CD4-positive, alpha-beta T cell treated with Interleukin-6 at 100 ng/mL for 8 hours (primary cell): ENCODE data around the gene RBM5.

Source experiments
- DNase-seq: peaks from one replicate; pipeline ENCODE4 v3.0.0-alpha.2; 2020; ENCODE audit warnings: mixed read lengths, low spot score

The RBM5 gene

DNA sequence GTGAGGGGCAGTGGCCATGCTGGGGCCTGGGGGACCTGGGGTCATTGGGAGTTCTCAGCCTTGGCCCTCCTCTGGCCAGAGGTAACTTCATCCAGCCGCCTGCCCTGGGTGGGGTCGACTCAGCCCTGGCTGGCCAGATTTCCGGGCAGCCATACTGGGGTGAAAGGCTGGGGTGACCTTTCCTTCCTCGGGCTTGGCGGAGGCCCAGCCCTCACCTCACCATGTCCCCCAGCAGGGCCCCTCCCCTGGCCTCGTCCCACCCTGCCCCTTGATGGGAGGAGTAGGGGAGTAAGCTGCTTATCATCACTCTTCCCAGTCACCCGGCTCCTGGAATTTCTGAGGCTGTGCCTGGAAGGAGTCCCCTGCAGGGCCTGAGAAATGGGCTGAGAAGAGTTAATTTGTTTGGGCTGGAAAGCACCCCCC, 71.9 kb downstream of the RBM5 start:
- no peak for DNase-seq

DNA sequence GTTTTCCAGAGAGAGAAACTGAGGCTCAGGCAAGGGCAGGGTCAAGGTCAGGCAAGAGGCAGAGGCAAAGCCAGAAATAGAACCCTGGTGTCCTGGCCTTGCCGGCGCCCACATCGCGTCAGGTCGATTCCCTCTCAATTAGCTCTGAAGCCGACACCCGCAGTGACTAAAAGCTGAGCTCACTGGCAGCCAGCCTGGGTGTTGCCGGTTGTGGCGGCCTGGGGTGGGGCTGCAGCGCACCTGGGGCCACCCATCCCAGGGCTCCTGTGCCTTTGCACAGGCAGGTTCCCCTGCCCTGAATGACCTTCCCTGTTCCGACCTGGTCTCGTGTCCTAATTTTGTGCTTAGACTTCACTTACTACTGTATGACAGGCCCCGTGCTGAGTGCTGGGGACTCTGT, 72.6 kb downstream of the RBM5 start:
- no peak for DNase-seq

DNA sequence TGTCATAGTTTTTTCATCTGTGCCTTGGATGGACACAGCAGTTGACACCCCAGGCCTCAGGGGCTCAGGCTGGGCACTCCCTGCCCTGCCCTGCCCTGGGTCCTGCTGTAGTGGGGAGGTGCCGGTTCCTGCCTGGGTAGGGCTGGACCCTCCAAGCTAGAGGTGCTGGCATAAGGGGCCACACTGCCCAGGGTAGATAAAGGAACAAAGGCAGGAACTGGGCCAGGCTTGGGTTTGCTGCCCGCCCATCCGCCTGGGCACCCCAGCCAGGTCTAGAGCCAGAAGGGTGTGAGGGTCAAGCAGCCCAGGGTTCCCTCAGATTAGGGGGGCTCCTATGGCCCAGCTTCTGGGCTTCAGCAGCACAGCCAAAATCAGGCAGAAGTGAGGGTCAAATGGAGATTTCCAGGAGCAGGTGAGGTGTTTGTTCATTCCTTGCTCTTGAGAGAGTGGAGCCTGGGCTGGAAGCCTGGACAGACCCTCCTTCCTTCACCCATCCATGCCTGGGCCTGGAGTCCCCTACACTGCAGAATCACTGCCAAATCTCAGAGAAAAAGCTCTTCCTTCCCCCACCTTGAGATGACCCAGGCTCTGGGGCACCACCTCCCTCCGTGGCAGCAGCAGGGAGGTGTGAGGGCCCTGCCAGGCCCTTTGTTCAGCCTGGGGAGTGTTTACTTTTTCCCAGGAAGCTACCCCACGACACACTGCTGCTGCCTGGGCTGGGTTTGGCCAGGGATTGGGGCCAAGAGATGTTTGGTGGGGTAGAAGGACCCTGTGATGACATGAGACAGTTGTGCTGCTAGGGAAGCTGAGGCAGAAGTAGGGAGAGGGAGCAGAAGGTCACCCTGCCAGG, 73.5 kb downstream of the RBM5 start:
- DNase-seq: no peak

DNA sequence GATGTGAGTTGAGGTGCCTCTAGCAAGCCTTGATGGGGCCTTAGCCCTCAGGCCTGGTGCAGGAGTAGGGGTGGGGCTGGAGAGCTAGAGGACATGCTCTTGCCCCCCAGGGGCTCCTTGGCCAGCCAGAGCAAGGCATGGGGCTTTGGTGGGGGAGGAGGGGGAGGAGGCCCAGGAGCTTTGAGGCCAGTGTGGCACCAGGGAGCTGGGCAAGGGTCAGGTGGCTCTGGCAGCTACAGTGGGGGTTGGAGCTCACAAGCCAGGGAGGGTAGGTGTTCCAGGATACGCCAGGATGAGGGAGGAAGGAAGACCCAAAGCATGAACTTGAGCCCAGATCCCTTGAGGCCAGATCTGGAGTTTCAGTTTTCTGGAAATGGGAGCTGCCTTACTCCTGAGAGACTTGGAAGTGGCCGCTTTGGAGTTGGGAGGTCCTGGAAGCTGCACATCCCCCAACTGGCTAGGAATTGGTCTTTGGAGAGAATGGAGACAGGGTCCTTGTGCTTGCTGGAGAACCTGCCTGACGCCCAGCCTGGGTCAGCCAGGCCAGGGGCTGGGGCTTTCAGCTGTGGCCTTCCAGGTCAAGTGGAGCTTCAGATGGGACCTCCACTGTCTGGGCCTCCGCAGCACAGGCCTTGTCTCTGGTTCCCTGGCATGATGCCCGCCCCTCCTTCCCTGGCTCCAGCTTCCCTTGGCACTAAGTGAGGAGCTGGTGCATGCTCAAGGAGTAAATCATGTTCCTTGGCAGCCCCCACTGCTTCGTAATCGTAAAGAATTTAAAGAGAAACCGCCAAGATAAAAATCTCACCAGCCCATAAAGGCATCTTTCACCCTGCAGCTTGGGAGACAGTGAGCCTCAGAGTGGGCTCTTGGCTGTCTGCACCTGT, 75.1 kb downstream of the RBM5 start:
- DNase-seq: no peak

DNA sequence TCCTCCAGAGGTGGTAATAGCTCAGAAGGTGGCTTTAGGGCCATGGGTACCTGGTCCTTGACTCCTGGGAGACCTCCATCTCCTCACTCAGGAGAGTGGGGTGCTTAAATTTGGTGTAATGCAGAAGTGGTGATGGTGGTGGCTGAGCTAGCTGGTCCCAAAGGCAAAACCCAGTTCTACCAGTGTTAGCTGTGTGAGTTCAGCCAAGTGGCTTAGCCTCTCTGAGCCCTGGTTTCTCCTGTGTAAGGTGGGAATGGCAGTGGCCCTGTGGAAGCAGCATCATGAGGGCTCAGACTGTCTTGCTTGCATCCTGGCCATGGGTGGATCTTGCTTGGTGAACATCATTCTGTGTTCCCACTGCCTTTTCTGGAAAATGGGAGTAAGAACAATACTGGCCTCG, 75.8 kb downstream of the RBM5 start:
- no peak for DNase-seq

DNA sequence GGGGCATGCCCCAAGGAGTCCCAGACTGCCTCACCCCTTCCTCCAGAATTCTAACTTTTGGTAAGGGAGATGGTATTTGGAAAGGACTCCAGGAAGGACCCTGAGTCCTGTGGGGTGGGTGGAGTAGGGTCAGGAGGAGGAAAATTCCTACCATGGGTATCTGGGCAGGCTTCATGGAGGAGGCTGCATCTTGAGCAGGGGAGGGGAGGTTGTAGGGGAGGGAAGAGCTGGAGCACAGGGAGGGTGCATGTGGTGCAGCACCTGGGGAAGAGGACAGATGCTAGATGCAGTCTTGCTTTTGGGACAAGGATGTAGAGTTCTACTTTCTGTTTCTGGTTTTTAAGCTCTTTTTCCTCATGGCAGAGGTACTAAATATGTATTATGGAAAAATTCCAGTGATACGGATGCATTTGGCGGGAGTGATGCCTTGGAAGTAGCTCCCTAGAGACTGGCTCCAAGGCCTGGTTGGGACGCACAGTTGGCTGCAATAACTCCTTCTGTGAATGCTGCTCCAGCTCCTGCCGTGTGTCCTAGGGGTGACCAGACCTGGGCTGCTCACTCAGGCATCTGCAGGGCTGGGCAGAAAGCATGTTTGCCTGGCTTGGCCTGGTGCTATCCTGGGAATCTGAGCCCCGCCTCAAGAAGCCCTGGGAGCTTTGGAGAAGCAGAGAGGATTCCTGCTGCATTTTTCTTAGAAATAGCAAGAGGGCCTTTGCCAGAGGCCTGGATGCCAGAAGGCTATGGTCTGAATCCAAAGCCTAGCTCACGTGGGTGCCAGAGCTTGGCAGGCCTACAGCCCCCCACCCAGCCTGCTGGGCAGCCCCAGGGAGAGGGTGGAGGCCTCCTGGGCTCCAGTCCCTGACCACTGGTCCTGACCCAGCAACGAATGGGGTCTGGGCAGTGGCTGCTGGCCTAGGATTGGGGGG, 76.5 kb downstream of the RBM5 start:
- no peak for DNase-seq

DNA sequence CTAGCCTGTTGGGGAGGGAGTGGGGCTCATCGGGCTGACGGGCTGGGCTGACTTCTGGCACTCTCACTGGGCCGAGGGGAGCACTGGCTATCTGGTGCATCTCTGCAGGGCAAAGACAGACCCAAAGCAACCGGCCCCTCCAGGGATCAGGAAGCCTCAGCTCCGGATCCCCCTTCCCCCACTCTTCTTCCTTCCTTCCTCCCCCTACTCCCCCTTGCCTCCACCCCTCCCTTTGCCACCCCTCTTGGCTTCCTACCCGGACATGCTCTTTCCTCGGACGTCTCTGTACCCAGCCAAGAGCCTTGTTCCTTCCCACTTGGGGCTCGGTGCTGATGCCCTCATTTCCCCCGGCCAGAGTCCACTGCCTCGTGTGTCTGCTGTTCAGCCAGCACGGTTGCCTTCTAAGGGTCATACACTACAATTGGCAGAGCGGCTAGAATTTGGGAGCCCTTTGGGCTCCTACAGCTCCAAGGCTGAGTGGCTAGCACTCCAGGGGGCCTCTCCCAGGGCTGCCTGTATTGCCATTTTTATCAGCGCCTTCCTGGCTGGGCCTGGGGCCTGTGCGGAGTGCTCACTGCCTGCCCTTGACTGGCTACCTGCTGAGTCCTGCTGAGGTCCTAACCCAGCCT, 77.3 kb downstream of the RBM5 start:
- no peak for DNase-seq

DNA sequence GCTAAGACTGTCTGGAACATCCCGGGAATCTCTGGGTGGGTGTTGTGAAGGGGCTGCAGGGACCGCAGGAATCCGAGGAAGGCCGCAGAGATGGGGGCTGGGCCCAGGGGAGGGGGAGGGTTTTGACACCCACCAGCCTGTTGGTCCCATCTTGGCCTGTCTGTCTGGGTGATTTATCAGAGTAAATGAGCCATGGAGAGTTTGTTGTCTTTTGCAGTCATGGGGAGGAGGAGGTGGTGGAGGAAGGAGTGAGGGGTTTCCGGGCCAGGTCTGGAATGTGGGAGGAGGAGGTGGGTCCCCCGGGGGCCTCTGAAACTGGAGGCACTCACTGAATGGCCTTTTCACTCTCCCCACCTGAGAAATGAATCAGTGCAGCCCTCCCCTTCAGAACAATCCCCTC, 77.9 kb downstream of the RBM5 start:
- no peak for DNase-seq

DNA sequence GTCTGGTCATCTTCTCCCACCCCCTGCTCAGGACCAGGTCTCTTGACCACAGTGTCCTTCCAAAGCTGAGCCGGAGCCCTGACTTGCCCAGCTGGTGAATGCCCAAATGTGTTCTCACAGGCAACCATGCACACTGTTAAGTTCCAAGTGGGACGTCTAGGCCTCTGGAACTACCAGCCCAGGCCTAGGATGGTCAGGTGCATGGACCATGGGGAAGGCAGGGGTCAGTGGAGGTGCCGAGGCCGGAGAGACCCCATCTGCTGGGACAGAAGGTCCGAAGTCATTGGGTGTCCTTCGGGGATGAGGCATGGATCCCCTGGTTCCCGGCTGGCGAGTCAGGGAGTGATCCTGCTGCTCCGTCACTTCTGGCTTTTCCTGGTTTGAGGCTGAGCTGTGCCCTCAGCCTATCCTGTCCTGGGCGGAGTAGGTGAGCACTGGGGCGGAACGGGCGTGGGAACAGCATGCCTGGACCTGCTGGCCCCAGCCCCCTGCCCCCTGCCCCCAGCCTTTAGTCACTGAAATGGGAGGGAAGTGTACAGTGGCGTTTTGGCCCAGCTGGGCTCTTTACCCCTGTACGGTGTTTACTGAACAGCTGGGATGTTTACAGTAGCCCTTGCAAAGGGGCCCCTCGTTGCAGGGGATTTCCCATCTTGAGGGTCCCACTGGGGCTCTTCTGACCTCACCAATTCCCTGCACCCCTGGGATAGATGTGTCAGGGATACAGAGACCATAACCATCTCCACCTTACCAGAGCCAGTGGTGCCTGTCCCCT, 78.5 kb downstream of the RBM5 start:
- DNase-seq: no peak

DNA sequence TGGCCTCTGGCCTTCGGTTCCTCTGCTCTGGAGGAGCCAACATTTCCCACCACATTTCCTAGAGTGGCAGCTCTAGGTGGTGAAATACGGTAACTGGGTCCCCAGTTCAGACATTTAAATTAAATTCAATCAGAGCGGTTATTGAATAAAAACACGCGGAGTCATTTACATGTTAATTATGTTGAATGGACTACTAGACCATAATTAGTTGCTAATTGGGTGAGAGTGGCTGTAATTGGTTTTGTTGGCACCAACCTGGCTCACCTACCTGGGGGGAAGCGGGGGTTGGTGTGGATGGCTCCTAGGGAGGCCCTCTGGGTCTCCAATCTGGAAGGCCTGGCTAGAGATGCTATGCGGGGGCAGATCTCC, 79.1 kb downstream of the RBM5 start:
- DNase-seq: no peak

DNA sequence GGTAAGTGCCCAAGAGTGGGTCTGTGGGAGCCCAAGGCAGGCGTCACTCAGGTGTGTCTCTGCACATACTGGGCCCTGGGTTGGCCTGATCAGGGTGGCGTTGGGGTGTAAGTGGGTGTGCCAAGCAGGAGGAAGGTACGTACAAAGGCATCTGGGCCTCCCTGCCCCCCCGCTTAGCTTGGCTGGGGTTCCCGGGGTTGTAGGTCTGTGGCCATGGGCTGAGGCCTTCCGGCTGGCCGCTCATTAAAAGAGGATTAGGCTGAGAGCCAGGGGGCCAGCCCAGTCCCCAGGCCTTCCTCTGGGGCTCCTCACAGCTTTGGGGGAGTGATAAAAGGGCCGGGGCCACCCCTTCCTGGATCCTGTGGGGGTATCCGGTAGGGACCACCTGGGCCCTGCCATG, 79.7 kb downstream of the RBM5 start:
- no peak for DNase-seq
